C4-2B (cell line): ENCODE data around the gene TACO1.

ENCODE experiments used
- H3K27ac ChIP-seq: fragments of 450-650 bp; 2 replicates; pipeline ENCODE4 v1.5.1; 2017
- ZFX ChIP-seq: fragments of 450-650 bp; IDR thresholded peaks from 2 replicates; pipeline ENCODE4 v1.6.1; 2017
- TF ChIP-seq, protein P1 (sequence below): fragments of 450-650 bp; conservative IDR thresholded peaks from 2 replicates; pipeline ENCODE4 v1.5.1; 2017; ENCODE audit warnings: mild to moderate bottlenecking

The TACO1 gene

DNA sequence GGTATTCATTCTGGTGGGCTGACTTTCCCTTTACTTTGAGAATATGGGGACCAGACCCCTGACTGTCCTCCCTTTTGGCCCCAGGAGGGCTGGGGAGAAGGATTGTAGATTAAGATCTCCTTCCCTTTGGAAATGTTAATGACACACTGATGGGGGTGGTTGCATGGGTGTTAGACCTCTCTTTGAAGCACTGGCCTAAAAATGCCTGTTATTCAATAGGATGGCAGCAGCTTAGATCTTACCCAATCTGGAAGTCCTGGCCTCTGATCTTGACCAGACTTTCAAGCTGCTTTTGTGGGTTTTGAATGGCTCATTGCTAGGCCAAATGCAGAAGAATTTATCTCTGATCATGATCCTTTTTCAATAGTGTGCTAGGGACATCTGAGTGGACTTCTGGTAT is 47.2 kb downstream of the TACO1 start:
- TF ChIP-seq, protein P1, sequence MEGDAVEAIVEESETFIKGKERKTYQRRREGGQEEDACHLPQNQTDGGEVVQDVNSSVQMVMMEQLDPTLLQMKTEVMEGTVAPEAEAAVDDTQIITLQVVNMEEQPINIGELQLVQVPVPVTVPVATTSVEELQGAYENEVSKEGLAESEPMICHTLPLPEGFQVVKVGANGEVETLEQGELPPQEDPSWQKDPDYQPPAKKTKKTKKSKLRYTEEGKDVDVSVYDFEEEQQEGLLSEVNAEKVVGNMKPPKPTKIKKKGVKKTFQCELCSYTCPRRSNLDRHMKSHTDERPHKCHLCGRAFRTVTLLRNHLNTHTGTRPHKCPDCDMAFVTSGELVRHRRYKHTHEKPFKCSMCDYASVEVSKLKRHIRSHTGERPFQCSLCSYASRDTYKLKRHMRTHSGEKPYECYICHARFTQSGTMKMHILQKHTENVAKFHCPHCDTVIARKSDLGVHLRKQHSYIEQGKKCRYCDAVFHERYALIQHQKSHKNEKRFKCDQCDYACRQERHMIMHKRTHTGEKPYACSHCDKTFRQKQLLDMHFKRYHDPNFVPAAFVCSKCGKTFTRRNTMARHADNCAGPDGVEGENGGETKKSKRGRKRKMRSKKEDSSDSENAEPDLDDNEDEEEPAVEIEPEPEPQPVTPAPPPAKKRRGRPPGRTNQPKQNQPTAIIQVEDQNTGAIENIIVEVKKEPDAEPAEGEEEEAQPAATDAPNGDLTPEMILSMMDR = no peak
- no peak for TF ChIP-seq ZFX
- no peak overlapping the region for H3K27ac ChIP-seq

DNA sequence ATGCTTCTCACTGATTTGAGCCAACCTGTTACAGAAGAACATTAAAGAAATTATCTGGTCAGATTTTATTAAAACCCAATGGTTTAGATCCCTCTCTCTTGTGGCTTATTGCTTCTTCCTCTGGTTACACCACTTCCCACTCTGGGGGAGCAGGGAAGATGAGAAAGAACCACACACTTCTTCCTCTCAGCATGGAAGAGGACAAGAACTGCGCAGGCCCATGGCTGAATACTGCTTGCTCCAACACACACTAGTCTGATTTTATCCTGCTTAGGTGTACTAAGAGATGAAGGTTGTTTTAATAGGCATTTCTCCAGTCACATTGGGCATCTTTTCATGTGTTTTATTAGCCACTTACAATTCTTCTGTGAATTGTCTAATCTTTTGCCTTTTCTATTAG is 49.1 kb downstream of the TACO1 start:
- TF ChIP-seq ZFX = no peak
- TF ChIP-seq, protein P1 = no peak

DNA sequence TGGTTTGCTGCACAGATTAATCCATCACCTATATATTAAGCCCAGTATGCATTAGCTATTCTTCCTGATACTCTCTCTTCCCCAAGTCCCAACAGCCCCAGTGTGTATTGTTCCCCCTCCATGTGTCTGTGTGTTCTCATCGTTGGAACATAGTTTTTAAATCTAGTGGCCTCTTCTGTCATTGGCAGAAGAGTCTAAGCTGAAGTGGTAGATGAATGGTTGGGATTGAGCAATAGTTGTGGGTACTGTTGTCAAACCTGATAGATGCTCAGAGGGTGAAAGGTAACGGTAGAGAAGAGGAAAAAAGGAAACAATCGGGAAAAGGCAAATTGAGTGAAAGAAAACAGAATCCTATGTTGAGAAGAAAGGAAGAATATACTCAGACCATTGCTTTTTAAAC is 51.4 kb downstream of the TACO1 start:
- TF ChIP-seq ZFX = no peak
- H3K27ac ChIP-seq = no peak overlapping the region

More for the DNA sequence above, 49.1 kb downstream of the TACO1 start:
- H3K27ac ChIP-seq = no peak overlapping the region

DNA sequence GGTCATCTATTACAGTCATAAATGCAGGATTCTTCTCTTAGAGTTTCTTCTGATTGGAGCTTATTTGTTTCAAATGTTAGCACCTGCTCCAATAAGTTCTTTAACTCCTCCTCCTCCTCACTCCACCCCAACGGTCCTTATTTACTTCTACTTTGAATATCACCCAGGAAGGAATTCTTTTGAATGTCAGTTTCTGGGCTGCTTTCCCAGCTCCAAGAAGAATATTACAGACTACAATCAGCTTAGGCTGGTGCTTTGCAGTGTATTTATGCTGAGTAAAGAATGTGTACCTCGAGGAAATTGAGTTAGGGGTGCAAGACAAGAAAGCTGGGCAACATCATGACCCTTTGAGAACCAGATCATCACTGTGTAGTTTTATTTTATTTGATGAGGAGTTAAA is 52.4 kb downstream of the TACO1 start:
- TF ChIP-seq, protein P1 = no peak
- no peak for TF ChIP-seq ZFX
- H3K27ac ChIP-seq = no peak overlapping the region

DNA sequence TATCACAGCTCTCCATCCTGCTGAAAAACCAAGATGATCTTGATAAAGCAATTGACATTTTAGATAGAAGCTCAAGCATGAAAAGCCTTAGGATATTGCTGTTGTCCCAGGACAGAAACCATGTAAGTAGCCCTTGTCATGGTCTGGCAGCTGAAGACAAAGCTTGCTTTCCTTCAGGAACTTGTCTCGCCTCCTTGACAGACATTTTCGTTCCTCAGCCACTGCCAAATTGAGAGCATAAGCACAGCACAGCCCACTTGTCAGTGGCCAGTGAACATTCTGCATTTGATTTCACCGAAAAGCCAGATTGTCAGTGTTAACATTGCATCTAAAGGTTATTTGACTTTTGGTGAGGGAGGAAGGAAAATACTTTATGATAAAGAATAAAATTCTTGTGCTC is 57.1 kb downstream of the TACO1 start:
- no peak overlapping the region for H3K27ac ChIP-seq
- TF ChIP-seq, protein P1 = no peak
